Ishikawa (cell line): ENCODE data around the gene TEX9.

Experiments used
- CEBPB ChIP-seq: IDR thresholded peaks from 2 replicates; pipeline ENCODE4 v1.6.1; 2012
- CREB1 ChIP-seq: IDR thresholded peaks from 2 replicates; pipeline ENCODE4 v1.6.1; 2012; ENCODE audit warnings: low read depth
- EGR1 ChIP-seq: IDR thresholded peaks from 2 replicates; pipeline ENCODE4 v1.6.1; 2012
- EP300 ChIP-seq: IDR thresholded peaks from 2 replicates; pipeline ENCODE4 v1.6.1; 2012; ENCODE audit warnings: borderline replicate concordance
- FOXM1 ChIP-seq: IDR thresholded peaks from 2 replicates; pipeline ENCODE4 v1.6.1; 2012; ENCODE audit warnings: low read depth, borderline replicate concordance
- NFIC ChIP-seq: IDR thresholded peaks from 2 replicates; pipeline ENCODE4 v1.6.1; 2012
- RAD21 ChIP-seq: IDR thresholded peaks from 2 replicates; pipeline ENCODE4 v1.6.1; 2012; ENCODE audit warnings: low read depth
- TAF1 ChIP-seq: IDR thresholded peaks from 2 replicates; pipeline ENCODE4 v1.6.1; 2012; ENCODE audit warnings: low read depth, mild to moderate bottlenecking
- TCF12 ChIP-seq: IDR thresholded peaks from 2 replicates; pipeline ENCODE4 v1.6.1; 2012; ENCODE audit warnings: low read depth
- TEAD4 ChIP-seq: IDR thresholded peaks from 2 replicates; pipeline ENCODE4 v1.6.1; 2012
- YY1 ChIP-seq: IDR thresholded peaks from 2 replicates; pipeline ENCODE4 v1.6.1; 2012; ENCODE audit warnings: low read depth
- ZBTB7A ChIP-seq: IDR thresholded peaks from 2 replicates; pipeline ENCODE4 v1.6.1; 2012; ENCODE audit warnings: low read depth
- TF ChIP-seq, protein P1 (sequence below): IDR thresholded peaks from 2 replicates; pipeline ENCODE4 v1.6.1; 2012; ENCODE audit warnings: low read depth, mild to moderate bottlenecking
- TF ChIP-seq, protein P2 (sequence below): IDR thresholded peaks from 2 replicates; pipeline ENCODE4 v1.6.1; 2012
- TF ChIP-seq, protein P3 (sequence below): IDR thresholded peaks from 2 replicates; pipeline ENCODE4 v1.6.1; 2012

Gene TEX9

DNA sequence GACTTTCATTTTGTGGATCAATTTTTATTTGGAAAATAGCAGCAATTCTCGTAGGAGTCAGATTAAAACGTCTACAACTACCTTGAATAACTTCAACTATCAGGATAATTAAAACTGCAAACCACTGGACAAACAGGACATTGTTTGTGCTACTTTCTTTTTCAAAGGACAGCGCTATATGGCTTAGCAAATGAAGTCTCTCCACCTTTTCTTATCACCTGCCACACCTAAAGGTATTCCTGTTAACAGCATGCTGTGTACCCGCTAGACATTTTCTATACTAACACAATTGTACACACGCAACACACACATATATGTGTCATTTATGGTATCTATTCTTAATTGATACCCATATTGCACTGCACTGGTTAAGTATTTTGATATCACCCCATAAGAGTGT, 80.5 kb downstream of the TEX9 start:
- TF ChIP-seq TCF12 = no peak
- TF ChIP-seq, protein P1, sequence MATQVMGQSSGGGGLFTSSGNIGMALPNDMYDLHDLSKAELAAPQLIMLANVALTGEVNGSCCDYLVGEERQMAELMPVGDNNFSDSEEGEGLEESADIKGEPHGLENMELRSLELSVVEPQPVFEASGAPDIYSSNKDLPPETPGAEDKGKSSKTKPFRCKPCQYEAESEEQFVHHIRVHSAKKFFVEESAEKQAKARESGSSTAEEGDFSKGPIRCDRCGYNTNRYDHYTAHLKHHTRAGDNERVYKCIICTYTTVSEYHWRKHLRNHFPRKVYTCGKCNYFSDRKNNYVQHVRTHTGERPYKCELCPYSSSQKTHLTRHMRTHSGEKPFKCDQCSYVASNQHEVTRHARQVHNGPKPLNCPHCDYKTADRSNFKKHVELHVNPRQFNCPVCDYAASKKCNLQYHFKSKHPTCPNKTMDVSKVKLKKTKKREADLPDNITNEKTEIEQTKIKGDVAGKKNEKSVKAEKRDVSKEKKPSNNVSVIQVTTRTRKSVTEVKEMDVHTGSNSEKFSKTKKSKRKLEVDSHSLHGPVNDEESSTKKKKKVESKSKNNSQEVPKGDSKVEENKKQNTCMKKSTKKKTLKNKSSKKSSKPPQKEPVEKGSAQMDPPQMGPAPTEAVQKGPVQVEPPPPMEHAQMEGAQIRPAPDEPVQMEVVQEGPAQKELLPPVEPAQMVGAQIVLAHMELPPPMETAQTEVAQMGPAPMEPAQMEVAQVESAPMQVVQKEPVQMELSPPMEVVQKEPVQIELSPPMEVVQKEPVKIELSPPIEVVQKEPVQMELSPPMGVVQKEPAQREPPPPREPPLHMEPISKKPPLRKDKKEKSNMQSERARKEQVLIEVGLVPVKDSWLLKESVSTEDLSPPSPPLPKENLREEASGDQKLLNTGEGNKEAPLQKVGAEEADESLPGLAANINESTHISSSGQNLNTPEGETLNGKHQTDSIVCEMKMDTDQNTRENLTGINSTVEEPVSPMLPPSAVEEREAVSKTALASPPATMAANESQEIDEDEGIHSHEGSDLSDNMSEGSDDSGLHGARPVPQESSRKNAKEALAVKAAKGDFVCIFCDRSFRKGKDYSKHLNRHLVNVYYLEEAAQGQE = no peak

DNA sequence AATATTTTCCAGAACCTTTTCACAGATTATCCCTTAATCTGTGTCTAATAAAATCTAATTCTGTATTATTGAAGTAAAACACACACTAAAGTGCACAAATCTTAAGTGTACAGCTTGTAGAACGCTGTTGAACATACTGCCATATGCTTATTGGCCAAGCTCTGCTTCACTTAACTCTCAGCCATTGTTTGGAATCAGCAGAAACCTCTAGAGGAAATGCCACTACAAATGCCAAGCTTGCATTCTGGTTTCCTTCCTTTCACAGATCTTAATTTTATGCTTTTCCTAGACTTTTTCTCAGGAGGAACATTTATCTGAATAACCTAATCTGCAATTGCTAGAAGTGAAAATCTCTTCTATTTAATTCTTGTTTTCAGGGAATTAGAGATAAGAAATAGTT, 89.6 kb downstream of the TEX9 start:
- TF ChIP-seq EGR1 (no peak), TCF12 (no peak), TAF1 (no peak), RAD21 (no peak), TEAD4 (no peak), FOXM1 (no peak), EP300 (no peak), CREB1 (no peak)
- TF ChIP-seq, protein P2, sequence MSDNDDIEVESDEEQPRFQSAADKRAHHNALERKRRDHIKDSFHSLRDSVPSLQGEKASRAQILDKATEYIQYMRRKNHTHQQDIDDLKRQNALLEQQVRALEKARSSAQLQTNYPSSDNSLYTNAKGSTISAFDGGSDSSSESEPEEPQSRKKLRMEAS = no peak
- TF ChIP-seq, protein P1 = no peak
- TF ChIP-seq, protein P3, sequence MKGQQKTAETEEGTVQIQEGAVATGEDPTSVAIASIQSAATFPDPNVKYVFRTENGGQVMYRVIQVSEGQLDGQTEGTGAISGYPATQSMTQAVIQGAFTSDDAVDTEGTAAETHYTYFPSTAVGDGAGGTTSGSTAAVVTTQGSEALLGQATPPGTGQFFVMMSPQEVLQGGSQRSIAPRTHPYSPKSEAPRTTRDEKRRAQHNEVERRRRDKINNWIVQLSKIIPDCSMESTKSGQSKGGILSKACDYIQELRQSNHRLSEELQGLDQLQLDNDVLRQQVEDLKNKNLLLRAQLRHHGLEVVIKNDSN = no peak

DNA sequence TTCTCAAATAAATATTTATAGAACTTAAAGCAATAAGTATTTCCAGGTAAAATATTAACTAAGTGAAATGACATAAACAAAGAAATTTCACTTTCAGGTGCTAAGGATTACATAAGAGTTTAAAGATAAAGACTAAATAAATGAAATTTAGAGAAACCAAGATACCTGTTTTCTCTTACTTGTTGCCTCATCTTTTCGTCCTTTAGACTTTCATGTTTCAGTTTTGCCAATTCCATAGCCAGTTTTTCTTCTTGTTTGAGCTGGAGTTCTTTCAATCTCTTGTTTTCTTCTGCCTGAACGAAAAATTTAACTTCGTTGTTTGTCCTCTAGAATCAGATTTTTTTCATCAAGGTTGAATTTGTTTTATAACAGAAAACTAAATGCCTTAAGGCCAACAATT, 91.0 kb downstream of the TEX9 start:
- TF ChIP-seq, protein P3 = no peak
- TF ChIP-seq TCF12 (no peak), TAF1 (no peak), ZBTB7A (no peak), NFIC (no peak), RAD21 (no peak), FOXM1 (no peak), CEBPB (no peak), TEAD4 (no peak), EGR1 (no peak), EP300 (no peak), YY1 (no peak)
- TF ChIP-seq, protein P2 = no peak
- TF ChIP-seq, protein P1 = no peak

DNA sequence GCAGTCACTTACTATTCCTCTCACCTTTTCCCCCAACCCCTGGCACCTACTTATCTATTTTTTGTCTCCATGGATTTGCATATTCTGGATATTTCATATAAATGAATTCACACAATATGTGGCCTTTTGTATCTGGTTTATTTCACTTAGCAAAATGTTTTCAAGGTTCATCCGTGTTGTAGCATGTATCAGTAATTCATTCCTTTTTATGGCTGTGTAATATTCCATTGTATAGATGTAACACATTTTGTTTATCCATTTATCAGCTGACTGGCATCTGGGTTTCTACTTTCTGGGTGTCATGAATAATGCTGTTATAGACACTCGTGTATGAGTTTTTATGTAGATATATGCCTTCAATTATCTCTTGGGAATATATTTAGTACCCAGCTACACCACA, 93.9 kb downstream of the TEX9 start:
- TF ChIP-seq, protein P1 = no peak
- no peak for TF ChIP-seq TEAD4
- TF ChIP-seq CEBPB = no peak
- TF ChIP-seq TCF12 = no peak
- TF ChIP-seq, protein P2 = no peak
- no peak for TF ChIP-seq EP300
- TF ChIP-seq YY1 = no peak
- TF ChIP-seq ZBTB7A = no peak
